RPMI7951 (cell line): ENCODE results near the gene AJAP1. TPM values are rescaled to one million over a fixed set of nuclear protein-coding genes. Genes with fewer than 3 reads are reported as not detected.

Source experiments
- DNase-seq: peaks from one replicate; pipeline ENCODE4 v3.0.0-alpha.2; 2012; ENCODE audit warnings: low read depth
- total RNA-seq: library from RNA; depleted of rRNA; stranded (reverse); fragments of >200 nt; shearing (Covaris generic); gene quantifications from 2 replicates; pipeline ENCODE4 v1.2.3, GENCODE V29; 2014

The AJAP1 gene
- total RNA-seq, 1 experiment from 2014 or later, result 2.2 TPM

DNA sequence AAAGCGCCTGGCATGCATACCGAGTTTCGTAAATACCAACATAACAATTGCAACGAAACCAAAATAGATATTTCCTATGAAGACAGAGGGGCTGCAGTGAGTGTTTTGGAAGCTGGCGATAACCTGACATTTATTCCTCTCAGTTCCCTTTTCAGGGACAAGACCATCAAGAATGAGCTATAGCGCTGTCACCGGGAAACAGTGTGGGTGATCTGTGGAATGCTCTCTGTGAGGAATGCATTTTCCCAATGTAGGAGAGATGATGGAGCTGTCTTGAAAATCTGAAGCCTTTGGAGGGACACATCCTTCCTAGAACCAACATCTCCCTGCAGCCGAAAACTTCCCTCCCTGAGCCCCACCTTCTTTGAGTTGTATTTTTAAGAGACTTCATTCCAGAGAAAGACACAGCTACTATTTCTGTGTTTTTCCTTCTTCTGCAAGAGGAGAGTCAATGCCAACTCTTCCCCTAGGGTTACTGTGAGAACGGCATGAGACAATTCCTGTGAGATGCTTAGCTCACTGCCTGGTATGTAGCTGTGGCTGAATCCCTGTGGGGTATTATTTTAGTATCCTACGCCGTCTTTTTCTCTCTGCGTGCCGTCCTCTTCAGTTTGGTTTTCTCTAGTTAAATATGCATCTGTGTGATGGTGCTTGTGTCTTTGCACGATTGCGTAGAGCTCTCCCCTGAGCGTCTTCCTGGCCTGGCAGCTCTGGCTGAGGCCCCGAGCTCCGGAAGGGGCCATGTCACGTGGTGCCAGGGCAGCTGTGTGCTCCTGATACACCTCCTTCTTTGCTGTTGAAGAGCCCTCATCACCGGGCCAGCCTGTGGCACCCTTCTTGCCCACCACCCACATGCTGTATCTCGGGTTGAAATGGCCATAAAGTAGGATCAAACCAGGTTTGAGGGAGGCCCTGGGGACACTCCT lies 45.2 kb downstream of the AJAP1 start:
- peak; percentile 62 for DNase-seq

DNA sequence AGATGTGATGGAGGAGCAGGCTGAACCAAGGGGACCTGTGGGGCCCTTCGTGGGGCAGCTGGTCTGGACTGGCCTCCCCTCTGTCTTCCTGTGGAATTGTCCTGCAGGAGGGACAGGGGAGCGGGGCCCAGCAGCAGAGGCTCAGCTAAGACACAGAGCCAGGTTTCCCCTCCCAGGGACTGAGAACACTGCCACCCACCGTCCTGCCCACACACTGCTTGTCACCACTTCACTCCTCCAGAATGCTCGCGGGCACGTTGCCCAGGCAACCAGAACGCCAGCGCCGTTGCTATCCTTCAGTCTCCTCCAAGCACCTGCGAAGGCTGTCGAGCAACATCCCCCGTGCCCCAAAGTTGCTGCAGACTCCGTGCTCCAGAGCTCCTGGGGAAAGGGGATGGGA lies 46.4 kb downstream of the AJAP1 start:
- DNase-seq, result peak; percentile 49

DNA sequence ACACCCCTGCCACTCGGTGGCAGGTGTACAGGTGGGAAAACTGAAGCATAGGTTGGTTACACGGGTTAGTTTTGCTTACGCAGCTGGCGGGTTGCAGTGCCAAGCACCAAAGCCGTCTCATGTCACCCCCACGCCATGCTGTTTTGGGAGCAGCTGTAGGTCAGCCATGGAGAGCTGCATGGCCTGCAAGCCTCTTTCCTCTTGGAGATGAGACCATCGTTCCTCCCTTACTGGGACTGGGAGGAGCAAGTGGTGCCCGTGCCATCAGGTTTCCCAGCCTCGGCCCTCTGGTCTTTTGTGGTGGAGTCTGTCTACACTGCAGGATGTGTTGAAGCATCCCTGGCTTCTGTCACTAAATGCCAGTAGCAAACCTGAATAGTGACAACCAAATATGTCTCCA lies 46.9 kb downstream of the AJAP1 start:
- no peak for DNase-seq

DNA sequence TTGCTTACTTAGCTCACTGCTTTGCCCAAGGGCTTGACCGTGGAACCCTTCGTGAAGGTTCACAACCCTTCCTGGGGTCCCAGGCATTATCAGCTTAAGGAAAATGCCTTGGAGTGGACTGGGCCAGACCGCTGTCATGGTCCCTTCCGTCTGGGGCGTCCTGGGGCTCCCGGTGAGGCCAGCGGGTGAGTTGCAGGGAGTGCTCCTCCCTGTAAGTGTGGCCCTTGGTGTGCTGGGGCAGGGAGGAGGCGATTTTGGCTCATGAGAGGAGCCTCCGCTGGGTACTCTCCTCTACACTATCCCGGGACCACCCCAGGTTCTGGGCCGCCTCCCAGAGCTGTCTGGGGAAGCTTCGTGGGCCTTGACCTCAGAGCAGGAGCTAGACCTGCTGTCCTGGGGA lies 48.1 kb downstream of the AJAP1 start:
- DNase-seq, result no peak

DNA sequence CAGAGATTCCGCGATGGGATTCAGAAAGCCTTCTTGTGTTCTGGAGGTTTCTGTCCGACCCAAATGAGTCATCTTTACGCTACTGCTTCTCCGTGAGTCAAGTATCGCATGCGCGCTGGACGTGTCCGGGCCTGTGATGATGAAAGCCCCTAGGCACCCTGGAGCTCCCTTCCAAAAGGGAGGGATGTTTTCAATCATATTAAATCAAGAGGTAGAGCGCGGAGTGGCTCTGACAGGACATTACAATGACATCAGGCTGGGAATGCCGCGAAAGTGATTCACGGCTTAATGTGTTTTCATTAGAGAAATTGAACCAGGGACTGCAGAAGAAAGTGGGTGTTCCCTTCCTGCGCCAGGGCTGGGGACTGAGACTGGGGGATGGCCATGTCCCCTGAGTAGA lies 48.5 kb downstream of the AJAP1 start:
- DNase-seq, result peak; percentile 85

DNA sequence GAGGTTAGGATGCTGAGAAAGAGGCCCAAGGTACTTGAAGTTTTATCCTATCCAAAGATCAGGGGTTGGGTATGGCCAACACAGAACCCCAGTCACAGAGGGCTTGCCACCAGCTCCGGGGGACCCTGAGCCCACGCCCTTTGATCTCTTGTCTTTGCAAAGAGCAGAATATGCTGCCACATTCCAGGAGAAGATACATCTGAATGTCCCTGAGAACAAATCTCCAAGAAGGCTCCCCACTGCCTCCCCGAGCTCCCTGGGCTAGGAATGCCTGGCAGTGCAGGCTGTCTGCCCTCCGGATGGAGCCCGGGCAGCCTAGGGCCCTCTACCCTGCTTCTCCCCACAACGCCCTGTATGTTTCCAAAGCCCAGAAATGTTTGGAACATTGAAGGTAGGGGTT lies 49.2 kb downstream of the AJAP1 start:
- DNase-seq, result no peak

DNA sequence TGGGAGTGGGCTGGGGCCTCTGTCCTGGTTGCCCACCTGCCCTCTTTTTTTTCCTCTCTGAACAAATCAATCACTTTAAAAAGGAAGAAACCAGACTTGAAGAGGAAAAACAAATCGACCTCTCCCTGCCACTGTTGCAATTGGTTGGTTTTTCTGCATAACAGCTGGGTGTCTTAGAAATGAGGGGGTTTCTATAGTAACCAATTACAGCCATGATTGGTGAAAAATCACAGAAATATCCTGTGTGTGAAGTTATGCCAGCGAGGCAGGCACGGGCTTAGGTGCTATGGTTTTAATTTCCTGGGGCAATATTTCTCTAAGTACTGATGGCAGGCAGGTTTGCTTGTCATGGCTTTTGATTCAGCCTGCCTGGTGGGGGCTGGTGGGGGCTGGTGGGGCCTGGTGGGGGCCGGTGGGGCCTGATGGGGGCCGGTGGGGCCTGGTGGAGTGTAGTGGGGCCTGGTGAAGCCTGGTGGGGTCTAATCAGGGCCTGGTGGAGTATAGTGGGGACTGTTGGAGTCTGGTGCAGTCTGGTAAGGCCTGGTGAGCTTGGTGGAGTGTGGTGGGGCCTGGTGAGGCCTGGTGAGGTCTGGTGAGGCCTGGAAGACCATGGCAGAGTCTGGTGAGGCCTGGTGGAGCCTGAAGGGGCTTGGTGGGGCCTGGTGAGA lies 54.6 kb downstream of the AJAP1 start:
- no peak for DNase-seq

DNA sequence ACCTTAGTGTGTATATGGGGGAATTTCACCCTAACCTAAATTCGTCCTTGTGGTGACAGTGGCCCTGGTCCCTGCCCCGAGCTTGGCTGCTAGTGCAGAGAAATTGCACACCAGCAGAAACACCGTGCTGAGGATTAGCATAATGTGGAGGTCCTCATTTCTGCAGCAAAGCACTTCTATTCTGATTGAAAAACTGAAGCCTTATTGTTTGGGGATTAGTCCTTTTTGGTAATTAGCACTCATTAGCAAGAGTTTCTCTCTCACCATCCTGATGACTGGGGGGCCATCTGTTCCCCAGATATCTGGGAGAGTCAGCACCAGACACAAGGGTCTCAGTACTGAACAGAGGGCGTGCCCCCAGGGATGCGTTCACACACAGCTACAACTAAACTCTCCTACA lies 55.2 kb downstream of the AJAP1 start:
- no peak for DNase-seq

DNA sequence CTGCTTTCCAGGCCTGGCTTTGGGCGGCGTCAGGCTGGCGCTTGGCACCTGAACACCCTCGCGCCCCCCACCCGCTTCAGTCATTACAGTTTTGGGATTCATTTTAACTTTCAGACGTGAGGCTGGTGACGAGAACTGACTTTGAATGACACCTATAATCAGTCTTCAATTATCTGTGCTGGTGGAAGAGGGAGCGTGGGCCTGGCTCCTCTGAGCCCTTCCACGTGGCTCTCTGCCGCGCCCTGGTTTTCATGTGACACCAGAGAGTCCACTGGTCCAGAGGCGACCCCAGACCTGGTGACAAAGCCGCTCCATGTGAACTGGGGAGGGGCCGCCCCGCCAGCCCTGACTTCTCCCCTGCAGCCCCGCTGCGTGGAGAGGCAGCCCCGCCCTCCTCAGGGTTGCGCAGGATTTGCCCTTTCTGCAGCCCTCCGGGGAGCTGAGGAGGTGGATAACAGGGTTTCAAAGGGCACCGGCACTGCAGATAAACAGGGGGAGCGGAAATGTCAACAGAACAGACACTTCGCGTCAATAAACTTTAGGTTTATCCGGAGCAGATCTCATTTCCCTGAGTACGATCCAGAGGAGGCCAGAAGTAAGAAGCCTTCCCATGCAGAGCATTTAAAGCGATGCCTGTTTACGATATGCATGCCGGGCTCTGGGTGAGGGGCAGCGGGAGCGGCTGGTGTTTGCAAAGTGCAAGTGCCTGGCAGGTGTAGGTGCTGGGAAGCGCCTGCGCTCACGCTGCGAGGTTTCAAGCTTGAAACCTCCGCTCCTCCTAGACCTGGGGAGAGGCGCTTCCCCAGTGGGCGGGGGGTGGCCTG lies 56.4 kb downstream of the AJAP1 start:
- no peak for DNase-seq

DNA sequence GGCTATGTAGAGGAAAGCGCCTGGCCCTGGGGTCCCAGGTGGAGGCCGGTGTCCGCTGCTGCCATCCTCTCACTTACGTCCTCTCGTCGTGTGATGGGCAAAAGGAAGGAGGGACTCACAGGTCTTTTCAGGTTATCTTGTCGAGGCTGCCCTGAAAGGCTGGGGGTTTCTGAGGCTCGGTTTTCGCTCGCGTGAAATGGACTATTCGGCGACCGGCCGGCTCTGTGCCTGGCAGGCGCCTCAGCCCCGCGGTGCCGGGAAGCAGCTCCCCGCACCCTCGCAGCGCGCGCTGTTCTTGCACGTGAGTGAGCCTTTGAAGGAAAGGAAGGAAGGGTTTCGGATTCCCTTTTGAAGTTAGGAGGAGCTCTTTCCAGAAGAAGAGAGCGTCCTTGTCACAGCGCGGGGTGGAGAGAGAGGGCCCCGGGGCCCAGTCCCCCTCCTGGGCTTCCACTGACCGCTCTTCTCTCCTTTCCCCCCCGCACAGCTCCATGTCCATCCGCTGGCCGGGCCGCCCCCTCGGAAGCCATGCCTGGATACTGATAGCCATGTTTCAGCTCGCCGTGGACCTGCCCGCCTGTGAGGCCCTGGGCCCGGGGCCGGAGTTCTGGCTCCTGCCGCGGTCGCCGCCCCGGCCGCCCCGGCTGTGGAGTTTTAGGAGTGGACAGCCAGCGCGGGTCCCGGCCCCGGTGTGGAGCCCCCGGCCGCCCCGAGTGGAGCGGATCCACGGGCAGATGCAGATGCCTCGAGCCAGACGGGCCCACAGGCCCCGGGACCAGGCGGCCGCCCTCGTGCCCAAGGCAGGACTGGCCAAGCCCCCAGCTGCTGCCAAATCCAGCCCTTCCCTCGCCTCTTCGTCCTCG lies 57.2 kb downstream of the AJAP1 start:
- DNase-seq, result peak; percentile 19

DNA sequence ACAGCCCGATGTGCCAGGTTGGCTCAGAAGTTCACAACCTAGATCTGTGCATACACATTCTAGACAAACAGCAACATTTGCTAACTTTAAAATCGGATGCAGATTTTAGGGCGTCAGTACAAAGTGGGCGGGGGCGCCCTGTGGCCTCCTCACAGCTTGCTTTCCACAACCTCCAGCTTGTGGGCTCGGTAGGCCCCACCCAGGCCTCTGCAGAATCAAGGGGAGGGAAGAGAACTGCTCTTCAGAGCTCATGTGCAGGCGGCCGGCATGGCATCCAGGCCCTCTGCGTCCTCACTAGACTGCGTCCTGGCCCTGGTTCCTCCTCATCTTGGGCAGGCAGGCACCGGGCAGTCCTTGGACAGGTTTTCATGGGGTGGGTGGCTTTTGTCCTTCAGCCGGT lies 59.3 kb downstream of the AJAP1 start:
- no peak for DNase-seq

DNA sequence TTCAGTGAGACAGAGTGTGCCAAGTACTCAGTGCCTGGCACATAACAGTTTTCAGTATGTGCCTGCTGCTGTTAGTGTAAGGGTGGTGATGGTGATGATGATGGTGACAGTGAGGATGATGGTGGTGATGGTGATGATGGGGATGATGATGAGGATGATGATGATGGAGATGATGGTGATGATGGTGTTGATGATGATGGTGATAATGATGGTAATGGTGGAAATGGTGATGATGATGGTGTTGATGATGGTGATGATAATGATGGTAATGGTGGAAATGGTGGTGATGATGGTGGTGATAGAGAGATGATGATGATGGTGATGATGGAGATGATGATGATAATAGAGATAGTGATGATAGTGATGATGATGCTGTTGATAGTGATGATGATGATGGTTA lies 62.0 kb downstream of the AJAP1 start:
- no peak for DNase-seq

DNA sequence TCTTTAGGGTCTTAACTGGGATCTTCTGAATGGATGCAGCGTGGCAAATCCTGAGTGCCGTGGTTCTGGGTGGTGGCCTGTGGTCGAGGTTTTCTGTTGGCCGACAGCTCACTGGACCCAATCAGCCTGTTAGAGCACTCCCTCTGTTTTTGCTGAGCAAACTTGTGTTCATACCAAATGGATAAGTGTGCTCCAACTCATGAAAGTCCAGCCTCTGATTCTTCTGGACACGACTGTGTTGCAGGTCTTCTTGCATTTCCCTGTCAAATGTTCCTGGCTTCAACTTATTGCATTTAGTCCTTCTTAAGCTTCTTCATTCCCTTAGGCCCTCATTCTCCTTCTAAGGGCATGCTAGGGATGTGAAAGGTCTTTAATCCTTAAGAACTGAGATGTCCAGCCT lies 63.7 kb downstream of the AJAP1 start:
- DNase-seq, result no peak

DNA sequence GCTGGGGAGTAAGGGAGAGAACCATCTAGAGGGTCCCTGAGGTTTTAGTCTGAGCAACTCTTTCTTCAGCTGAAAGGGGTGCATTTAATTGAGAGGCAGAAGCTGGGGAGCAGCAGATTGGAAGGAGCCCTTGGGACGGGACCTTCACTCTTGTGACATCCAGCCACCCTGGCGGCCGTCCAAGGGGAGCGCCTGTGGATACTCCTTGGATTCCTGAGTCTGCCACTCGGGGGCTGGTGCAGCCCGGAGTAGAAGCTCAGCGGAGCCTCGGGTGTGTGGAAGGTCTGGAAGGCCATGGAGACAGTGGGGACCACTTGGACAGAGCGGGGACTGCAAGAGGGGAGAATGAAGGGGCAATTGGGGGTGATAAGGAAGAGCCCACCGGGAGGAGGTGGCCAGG lies 68.7 kb downstream of the AJAP1 start:
- DNase-seq, result no peak

DNA sequence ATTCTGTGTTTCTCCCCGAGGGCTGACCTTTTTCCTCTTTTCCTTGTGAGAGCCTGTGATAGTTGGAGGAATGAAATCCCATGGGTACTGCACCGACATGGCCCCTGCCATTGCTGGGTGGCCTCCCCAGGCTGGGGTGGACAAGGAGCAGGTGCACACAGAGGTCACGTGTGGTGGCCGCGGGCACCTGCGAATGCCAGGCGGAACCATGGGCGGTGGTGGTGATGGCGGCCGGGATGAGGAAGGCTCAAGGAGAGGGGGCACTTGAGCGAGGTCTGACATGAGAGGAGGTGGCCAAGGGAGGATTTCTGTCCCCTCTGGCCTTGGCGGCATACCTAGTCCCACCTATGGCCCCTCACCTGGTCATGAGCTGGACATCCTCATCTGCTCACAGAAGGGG lies 69.6 kb downstream of the AJAP1 start:
- no peak for DNase-seq

DNA sequence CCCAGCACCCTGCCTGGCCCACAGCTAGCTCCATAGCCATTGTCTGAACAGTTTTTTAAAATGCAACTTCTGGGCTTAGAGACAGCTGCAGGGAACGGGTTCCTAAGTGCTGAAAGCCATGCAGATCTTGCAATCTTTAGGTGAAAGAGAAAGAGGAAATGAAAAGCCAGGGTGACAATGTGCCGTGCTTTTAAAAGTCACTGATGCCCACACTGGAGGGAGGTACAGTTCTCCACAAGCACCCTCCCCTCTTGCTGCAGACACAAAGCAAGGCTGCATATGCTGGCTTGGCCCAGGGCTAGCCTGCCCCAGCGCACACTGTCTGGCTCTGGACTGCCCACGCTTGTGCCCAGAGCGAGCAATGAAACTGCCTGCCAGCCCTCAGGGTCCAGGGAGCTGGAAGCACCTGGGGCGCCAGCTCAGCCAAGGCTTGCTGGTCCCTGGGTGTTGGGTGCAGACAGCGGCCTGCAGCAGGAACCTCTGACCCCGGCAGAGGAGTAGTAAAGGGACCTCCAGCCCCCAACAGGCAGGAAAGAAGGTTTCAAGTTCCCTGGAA lies 70.4 kb downstream of the AJAP1 start:
- DNase-seq, result no peak

DNA sequence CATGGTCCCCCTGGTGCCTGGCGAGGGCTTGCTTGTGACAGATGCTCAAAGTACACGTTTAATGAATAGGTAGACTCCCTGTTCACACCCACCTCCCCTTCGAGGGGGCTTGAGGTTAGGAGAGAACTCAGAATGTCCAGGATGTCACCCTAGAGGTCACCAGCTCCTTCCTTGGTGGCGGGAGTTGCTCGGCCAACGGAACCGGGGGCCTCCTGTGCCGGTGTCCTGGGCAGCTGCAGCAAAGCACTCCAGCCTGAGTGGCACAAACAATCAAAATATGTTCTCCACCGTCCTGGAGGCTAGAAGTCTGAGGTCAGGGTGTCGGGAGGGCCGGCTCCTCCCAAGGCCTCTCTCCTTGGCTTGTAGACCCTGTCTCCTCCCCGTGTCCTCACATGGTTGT lies 71.0 kb downstream of the AJAP1 start:
- no peak for DNase-seq

DNA sequence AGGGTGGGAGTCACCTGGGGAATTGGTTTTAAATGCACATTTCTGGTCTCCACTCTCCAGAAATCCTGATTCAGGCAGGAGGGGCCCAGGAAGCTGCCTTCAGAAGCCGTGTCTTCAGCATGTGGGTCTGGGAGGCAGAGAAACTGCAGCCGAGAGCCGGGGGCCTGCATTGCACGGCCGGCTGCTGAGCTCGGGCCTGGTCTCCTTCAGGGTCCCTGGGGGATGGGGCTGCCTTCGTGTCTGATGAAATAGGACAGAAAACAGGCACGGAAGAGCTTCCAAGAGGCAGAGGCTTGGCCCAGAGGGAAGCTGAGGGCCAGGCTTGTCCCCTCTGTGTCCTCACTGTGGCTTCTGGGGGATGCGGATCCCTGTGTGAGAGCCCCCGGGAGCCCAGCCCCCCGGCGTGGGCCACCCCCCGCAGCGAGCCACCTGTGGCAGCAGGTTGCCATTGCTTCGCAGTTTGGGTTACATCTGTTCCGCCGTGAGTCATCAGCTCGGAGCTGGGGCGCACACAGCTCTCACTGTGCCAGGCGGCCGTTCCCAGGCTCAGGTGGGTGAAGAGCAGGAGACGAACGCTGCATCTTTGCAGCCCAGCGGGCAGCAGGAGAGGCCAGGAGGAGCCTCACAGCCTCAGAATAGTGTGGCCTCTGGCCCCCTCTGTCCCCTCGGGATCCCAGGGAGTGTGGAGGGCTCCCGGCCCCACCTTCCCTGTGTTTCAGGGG lies 72.4 kb downstream of the AJAP1 start:
- no peak for DNase-seq

DNA sequence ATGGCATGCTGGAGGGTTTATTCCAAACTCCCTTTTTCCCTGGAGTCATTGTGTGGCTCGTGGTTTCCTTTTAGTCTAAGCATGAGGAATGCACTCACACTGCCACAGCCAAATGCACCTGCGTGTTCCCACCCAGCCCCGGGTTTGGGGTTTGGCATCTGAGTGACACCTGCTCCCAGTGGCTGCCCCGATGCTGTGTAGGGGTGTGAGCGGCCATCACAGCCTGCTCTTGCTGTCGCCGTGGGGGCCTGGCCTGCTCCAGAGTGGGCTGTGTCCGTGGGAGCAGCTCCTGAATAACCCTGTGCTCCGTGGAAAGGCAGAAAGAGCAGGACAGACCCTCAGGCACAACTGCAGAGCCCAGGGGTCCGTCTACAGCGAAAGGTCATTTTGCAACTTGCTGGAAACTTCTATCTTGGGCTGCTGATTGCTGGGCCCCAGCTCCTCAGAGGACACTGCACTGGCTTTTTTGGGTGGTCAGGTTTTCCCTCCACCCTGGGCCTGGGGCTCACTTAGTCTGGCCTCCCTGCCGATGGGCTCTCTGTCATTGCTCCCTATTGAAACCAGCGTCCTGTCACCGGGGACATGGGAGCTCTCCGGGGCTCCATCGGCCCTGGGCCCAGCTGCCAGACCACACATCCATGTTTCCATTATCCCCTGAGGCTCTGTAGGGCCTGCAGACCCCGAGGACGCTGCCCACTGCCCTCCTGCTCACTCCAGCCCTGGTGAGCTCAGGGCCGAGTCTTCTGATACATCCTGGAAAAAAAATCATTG lies 74.1 kb downstream of the AJAP1 start:
- DNase-seq, result no peak

DNA sequence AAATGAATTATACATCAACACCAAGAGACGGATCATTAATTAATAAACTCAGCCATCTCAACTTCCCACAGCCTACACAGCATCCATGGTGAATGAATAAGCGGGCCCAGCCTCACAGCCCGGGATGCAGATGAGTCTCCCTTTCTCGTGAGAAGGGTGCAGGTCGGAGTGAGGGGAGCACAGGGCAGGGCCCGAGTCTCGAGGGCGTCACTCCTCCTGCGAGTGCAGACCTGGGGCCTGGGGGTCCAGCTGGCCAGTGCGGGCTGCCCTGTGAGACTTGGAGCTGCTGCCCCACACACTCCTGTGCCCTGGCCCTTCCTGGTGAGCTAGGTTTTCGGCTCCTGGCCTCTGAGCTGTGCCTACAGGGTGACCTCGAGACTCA lies 74.7 kb downstream of the AJAP1 start:
- DNase-seq, result no peak
